Fibroblast of lung (primary cell): ENCODE measurements around the gene TMEM225B. TPM values are rescaled to one million over a fixed set of nuclear protein-coding genes. Genes with fewer than 3 reads are reported as not detected.
A peak's percentile ranks its signal among the peaks of the same experiment; 100 is the strongest.

Source experiments
- DNase-seq, 2 donors: peaks; one replicate each; pipeline versions ENCODE4 v3.0.0 to v3.0.0-alpha.2; 2010; ENCODE audit warnings: low read depth in 2 of 2
- H2AFZ ChIP-seq: 2 replicates; pipeline ENCODE4 v1.5.1; 2012; ENCODE audit warnings: low read length, control low read depth, inconsistent platforms
- H3K27ac ChIP-seq: 2 replicates; pipeline ENCODE4 v1.5.1; 2011; ENCODE audit warnings: low read length, control low read depth; ENCODE audit not compliant: insufficient read depth
- H3K27me3 ChIP-seq: 2 replicates; pipeline ENCODE4 v1.5.1; 2011; ENCODE audit warnings: mild to moderate bottlenecking, low read length; ENCODE audit not compliant: control insufficient read depth, insufficient read depth
- H3K36me3 ChIP-seq: 2 replicates; pipeline ENCODE4 v1.5.1; 2011; ENCODE audit warnings: low read length; ENCODE audit not compliant: control insufficient read depth, insufficient read depth
- H3K4me1 ChIP-seq: 2 replicates; pipeline ENCODE4 v1.5.1; 2011; ENCODE audit warnings: low read length; ENCODE audit not compliant: control insufficient read depth, insufficient read depth; ENCODE audit errors: extremely low read depth
- H3K4me2 ChIP-seq: 2 replicates; pipeline ENCODE4 v1.5.1; 2011; ENCODE audit warnings: low read length, control low read depth; ENCODE audit not compliant: insufficient read depth; ENCODE audit errors: extremely low read depth
- H3K4me3 ChIP-seq, 4 experiments: fragments of 200-600 bp in 1 of 4; sonication (generic) in 1 of 4; replicated peaks in 1 of 4; 2 replicates each; pipeline ENCODE4 v1.5.1; 2011 to 2016; ENCODE audit warnings: low read length in 4 of 4, low read depth in 3 of 4, mild to moderate bottlenecking in 3 of 4, control low read depth in 2 of 4, inconsistent platforms in 1 of 4, mixed read lengths in 1 of 4; ENCODE audit not compliant: insufficient read depth in 1 of 4; ENCODE audit errors: control extremely low read depth in 1 of 4
- H3K79me2 ChIP-seq: 2 replicates; pipeline ENCODE4 v1.5.1; 2012; ENCODE audit warnings: mild to moderate bottlenecking, low read length, inconsistent platforms; ENCODE audit not compliant: control insufficient read depth, insufficient read depth
- H3K9ac ChIP-seq: 2 replicates; pipeline ENCODE4 v1.5.1; 2011; ENCODE audit warnings: mild to moderate bottlenecking, low read length, control low read depth; ENCODE audit not compliant: insufficient read depth
- H3K9me3 ChIP-seq: 2 replicates; pipeline ENCODE4 v1.5.1; 2012; ENCODE audit warnings: low read depth, low read length; ENCODE audit not compliant: control insufficient read depth, insufficient read depth
- H4K20me1 ChIP-seq: 2 replicates; pipeline ENCODE4 v1.5.1; 2011; ENCODE audit warnings: low read length; ENCODE audit not compliant: control insufficient read depth, insufficient read depth; ENCODE audit errors: extremely low read depth
- CTCF ChIP-seq, 2 donors: IDR thresholded peaks in 1 of 2; conservative IDR thresholded peaks in 1 of 2; 1 replicate in 1 of 2; 2 replicates in 1 of 2; pipeline ENCODE4 v1.5.1; 2011 to 2012; ENCODE audit warnings: low read length in 2 of 2, control low read depth in 1 of 2, inconsistent platforms in 1 of 2, low read depth in 1 of 2, mild to moderate bottlenecking in 1 of 2
- EZH2 ChIP-seq: IDR thresholded peaks from 2 replicates; pipeline ENCODE4 v1.5.1; 2012; ENCODE audit warnings: low read length, control low read depth, mild to moderate bottlenecking; ENCODE audit errors: missing control alignments
- polyA plus RNA-seq, 2 donors: library from polyadenylated mRNA; depleted of rRNA in 1 of 2; stranded (reverse) in 1 of 2; unstranded in 1 of 2; fragments of >200 nt; gene quantifications; 2 replicates each; pipeline ENCODE4 v1.2.1, GENCODE V29; 2011 to 2012; ENCODE audit warnings: missing spikeins in 1 of 2
- total RNA-seq: library from RNA; depleted of rRNA; stranded (reverse); fragments of >200 nt; gene quantifications from 2 replicates; pipeline ENCODE4 v1.2.1, GENCODE V29; 2014

The TMEM225B gene
- total and polyA plus RNA-seq, 2 donors (not counting 1 experiment from before 2014, with no cell fraction given): 1.2 to 1.3 TPM

- Histone ChIP-seq H2AFZ (peak within 1 kb of the TSS; percentile 66), H3K4me3 (peak within 1 kb of the TSS; percentile 87 to 99 (median 96)), H3K79me2 (peaks cover 17% of the 10 kb centered on the region), H3K9ac (peak within 1 kb of the TSS; percentile 97), H3K27me3 (no peaks in the 10 kb centered on the region), H3K9me3 (no peaks in the 10 kb centered on the region), H3K27ac (peak within 1 kb of the TSS; percentile 97), H3K4me2 (peak within 1 kb of the TSS; percentile 80), H4K20me1 (no peaks in the 10 kb centered on the region), H3K36me3 (peaks cover 2% of the 10 kb centered on the region), H3K4me1 (no peaks in the 10 kb centered on the region)
- TF ChIP-seq EZH2 (no peak), CTCF (conservative IDR thresholded peaks at IDR 0.05 in 1 of 2, IDR thresholded peaks at IDR 0.05 in 1 of 2; ENCODE audit: low read depth in 1 of 2, low read length in 2 of 2) (no peak)
- DNase-seq: peak; percentile 96 to 97
Measured at GRCh38 chr7:99551767-99552463, 46.2 kb upstream of the TMEM225B start, which contains the start of gene FAM200A. TSS of gene FAM200A (minus strand) at chr7:99552114. CDS start at chr7:99548407, 3,707 bp downstream.

- Histone ChIP-seq H4K20me1 (no peaks in the 10 kb centered on the region), H3K27ac (no peak overlapping the region), H3K36me3 (peaks cover under 1% of the 10 kb centered on the region), H3K79me2 (peaks cover 28% of the 10 kb centered on the region), H2AFZ (no peak overlapping the region), H3K4me3 (no peak overlapping the region), H3K27me3 (no peaks in the 10 kb centered on the region), H3K9me3 (no peaks in the 10 kb centered on the region), H3K4me1 (no peaks in the 10 kb centered on the region), H3K4me2 (no peak overlapping the region), H3K9ac (no peak overlapping the region)
- DNase-seq: no peak
- TF ChIP-seq CTCF (conservative IDR thresholded peaks at IDR 0.05 in 1 of 2, IDR thresholded peaks at IDR 0.05 in 1 of 2; ENCODE audit: low read depth in 1 of 2, low read length in 2 of 2) (no peak), EZH2 (no peak)
Measured at GRCh38 chr7:99553039-99553438, 45.0 kb upstream of the TMEM225B start.

- H3K27ac ChIP-seq: no peak overlapping the region
- H3K9ac ChIP-seq: no peak overlapping the region
Measured at GRCh38 chr7:99554939-99555338, 43.1 kb upstream of the TMEM225B start.

More at GRCh38 chr7:99554939-99555338, 43.1 kb upstream of the TMEM225B start:
- no peaks in the 10 kb centered on the region for H3K4me1 ChIP-seq
- no peak overlapping the region for H2AFZ ChIP-seq
- H3K9me3 ChIP-seq: no peaks in the 10 kb centered on the region
- H3K27me3 ChIP-seq: no peaks in the 10 kb centered on the region
- TF ChIP-seq CTCF (conservative IDR thresholded peaks at IDR 0.05 in 1 of 2, IDR thresholded peaks at IDR 0.05 in 1 of 2; ENCODE audit: low read depth in 1 of 2, low read length in 2 of 2): no peak
- no peak for TF ChIP-seq EZH2
- peaks cover 42% of the 10 kb centered on the region for H3K79me2 ChIP-seq
- no peak for DNase-seq
- H3K36me3 ChIP-seq: no peaks in the 10 kb centered on the region
- no peak overlapping the region for H3K4me3 ChIP-seq
- H4K20me1 ChIP-seq: no peaks in the 10 kb centered on the region
- no peak overlapping the region for H3K4me2 ChIP-seq
